Immature natural killer cell (primary cell): ENCODE data around the gene EGR4. TPM values are rescaled to one million over a fixed set of nuclear protein-coding genes. Genes with fewer than 3 reads are reported as not detected.
"Not testable (repeated sequence)": the region's sequence is repeated elsewhere in the genome, so short reads cannot be mapped to it uniquely, and the experiment has no call there.

Experiments
- DNase-seq, 3 donors: peaks; one replicate each; pipeline ENCODE4 v3.0.0; 2022; ENCODE audit warnings: mixed read lengths in 1 of 3
- H3K27ac Mint-ChIP-seq, 6 donors: one replicate each; pipeline ENCODE4 v1.8.0; 2020; ENCODE audit warnings: mixed read lengths in 6 of 6, mild to moderate bottlenecking in 5 of 6, inconsistent platforms in 4 of 6, moderate library complexity in 3 of 6
- H3K27me3 Mint-ChIP-seq, 3 donors: one replicate each; pipeline ENCODE4 v1.8.0; 2020 to 2021; ENCODE audit warnings: low read depth in 3 of 3, mild to moderate bottlenecking in 3 of 3, mixed read lengths in 3 of 3, moderate library complexity in 3 of 3, inconsistent platforms in 1 of 3
- H3K36me3 Mint-ChIP-seq, 3 donors: one replicate each; pipeline ENCODE4 v1.8.0; 2020; ENCODE audit warnings: mixed read lengths in 3 of 3, inconsistent platforms in 2 of 3, mild to moderate bottlenecking in 2 of 3
- H3K4me1 Mint-ChIP-seq, 2 donors: one replicate each; pipeline ENCODE4 v1.8.0; 2020; ENCODE audit warnings: inconsistent platforms in 2 of 2, mild to moderate bottlenecking in 2 of 2, mixed read lengths in 2 of 2, moderate library complexity in 1 of 2
- H3K4me3 Mint-ChIP-seq, 5 donors: one replicate each; pipeline ENCODE4 v1.8.0; 2020; ENCODE audit warnings: mild to moderate bottlenecking in 5 of 5, mixed read lengths in 5 of 5, inconsistent platforms in 3 of 5, moderate library complexity in 3 of 5
- H3K9me3 Mint-ChIP-seq, 6 donors: one replicate each; pipeline ENCODE4 v1.8.0; 2020; ENCODE audit warnings: mild to moderate bottlenecking in 6 of 6, mixed read lengths in 6 of 6, inconsistent platforms in 4 of 6, moderate library complexity in 3 of 6
- polyA plus RNA-seq, 3 donors: library from polyadenylated mRNA; unstranded; fragments of 300-500 nt; fragmentation: Illumina TruSeq; gene quantifications; one replicate each; pipeline ENCODE4 v1.2.3, GENCODE V29; 2021

The EGR4 gene
- polyA plus RNA-seq, 3 donors from 2014 or later = not detected

DNA sequence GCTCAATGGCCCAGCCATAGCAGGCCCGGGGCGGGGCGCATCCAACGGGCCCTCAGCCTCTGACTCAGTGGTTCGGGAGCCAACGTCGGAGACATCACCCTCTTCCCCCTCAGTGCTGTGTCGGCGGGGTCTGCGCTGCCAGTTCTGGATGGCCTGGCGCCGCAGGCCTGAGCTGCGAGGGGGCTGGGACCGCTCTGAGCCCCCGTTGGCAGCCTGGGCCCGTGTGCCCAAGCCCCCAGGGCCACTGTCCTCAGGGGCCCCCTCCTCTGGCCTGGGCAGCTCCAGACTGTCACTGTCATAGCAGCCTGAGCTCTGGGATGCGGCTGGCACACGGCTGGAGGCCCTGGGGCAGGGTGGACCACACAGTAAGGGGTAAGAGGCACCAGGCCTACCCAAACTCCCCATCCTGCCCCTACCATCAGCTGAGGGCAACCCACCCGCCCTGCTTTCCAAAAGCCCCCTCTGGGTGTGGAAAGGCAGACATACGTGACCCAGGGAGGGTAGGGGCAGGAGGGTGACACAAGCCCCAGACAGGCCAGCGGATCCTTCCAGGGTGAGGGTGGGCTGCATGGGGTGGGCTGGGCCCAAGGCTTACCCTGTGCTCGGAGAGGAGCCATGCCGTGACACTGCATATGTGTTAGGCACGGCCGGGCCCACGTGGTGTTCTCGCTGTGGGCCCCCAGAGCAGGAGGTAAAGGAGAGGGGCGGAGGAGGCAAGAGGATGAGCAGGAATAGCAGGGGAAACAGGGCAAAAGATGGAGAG lies 27.9 kb downstream of the EGR4 start:
- H3K4me1 Mint-ChIP-seq = peaks cover 6 to 17% of the 10 kb centered on the region in 2 donors
- H3K4me3 Mint-ChIP-seq = no peak overlapping the region
- H3K27ac Mint-ChIP-seq = no peak overlapping the region
- no peak for DNase-seq
- H3K9me3 Mint-ChIP-seq = no peaks in the 10 kb centered on the region
- peaks cover 2 to 7% (median 4%) of the 10 kb centered on the region in 3 donors for H3K27me3 Mint-ChIP-seq
- peaks cover 0 to 5% (median 0%) of the 10 kb centered on the region in 3 donors for H3K36me3 Mint-ChIP-seq

DNA sequence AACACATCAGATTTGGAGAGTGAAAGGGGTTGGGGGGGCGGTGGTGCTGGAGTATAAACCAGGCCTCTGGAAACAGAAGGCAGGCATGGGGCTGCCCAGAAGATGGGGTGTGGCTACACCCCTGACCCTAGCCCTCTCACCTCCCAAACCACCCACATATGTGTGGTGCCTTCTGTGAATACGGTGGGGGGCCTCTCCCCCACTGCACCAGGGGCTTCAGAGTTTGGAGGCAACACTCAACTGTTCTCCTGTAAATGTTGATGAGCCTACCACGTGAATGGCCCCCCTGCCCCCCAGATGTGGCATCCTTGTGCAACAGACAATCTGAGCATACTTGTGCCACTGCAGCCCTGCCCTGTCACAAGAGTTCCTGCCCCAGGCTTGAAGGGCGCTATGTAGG lies 28.6 kb downstream of the EGR4 start:
- Mint-ChIP-seq H3K9me3 (no peaks in the 10 kb centered on the region), H3K27me3 (peaks cover 0 to 5% (median 2%) of the 10 kb centered on the region in 3 donors), H3K4me3 (no peak overlapping the region), H3K27ac (no peak overlapping the region), H3K36me3 (peaks cover 0 to 5% (median 0%) of the 10 kb centered on the region in 3 donors), H3K4me1 (peaks cover 6 to 12% of the 10 kb centered on the region in 2 donors)
- no peak for DNase-seq

DNA sequence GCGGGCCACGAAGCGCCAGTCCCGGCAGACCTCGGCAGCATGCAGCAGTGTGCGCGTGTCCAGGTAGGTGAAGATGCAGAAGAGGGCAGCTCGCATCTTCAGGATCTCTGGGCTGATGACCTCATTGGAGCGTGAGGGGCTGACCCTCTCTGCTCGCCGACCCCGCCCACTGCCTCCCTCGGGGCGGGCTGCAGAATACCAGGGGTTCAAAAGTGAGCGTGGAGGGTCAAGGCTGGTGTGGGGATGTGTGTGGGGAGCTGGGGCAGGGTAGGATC lies 29.1 kb downstream of the EGR4 start:
- DNase-seq = no peak
- Mint-ChIP-seq H3K4me3 (no peak overlapping the region), H3K27ac (no peak overlapping the region), H3K9me3 (no peaks in the 10 kb centered on the region), H3K4me1 (peaks cover 6 to 11% of the 10 kb centered on the region in 2 donors), H3K36me3 (peaks cover 0 to 5% (median 0%) of the 10 kb centered on the region in 3 donors), H3K27me3 (peaks cover 0 to 5% (median 2%) of the 10 kb centered on the region in 3 donors)

DNA sequence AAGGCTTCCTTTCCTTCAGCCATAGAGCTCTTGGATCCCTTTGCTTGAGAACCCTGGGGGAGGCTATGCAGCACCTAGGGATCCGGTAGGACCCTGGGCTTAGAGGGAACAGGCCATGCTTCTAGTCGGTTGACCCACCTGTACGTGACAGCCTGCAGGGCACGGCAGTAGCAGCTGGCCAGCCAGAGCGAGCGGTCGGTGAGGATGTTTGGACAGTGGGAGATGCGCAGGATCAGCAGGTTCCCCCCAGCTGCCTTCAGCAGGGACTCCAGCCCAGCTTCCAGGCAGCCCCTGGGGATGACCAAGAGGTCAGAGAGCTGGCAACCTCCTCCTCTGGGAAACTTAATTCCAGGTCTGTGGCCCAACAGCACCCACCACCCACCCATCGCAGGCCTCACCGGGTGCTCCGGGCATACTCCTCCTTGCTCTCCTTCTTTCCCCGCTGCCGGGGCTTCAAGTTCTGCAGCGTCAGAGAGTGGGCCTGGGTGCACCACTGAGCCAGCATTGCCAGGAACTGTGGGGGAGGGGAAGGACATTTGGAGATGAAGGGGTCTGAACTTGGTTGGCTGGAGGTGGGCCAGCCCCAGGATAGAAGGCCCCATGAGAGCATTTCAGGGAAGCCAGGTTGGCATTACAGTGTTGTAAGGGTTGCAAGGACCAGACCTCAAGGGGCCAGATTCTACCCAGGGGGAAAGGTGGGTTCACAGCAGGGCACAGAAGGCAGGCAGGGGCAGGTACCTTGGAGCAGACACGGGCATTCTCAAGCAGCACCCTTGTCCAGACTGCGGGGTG lies 29.6 kb downstream of the EGR4 start:
- Mint-ChIP-seq H3K4me3 (no peak overlapping the region), H3K4me1 (peaks cover 6 to 11% of the 10 kb centered on the region in 2 donors), H3K9me3 (no peaks in the 10 kb centered on the region), H3K36me3 (peaks cover 0 to 5% (median 0%) of the 10 kb centered on the region in 3 donors), H3K27ac (no peak overlapping the region), H3K27me3 (peaks cover 0 to 5% (median 2%) of the 10 kb centered on the region in 3 donors)
- no peak for DNase-seq

DNA sequence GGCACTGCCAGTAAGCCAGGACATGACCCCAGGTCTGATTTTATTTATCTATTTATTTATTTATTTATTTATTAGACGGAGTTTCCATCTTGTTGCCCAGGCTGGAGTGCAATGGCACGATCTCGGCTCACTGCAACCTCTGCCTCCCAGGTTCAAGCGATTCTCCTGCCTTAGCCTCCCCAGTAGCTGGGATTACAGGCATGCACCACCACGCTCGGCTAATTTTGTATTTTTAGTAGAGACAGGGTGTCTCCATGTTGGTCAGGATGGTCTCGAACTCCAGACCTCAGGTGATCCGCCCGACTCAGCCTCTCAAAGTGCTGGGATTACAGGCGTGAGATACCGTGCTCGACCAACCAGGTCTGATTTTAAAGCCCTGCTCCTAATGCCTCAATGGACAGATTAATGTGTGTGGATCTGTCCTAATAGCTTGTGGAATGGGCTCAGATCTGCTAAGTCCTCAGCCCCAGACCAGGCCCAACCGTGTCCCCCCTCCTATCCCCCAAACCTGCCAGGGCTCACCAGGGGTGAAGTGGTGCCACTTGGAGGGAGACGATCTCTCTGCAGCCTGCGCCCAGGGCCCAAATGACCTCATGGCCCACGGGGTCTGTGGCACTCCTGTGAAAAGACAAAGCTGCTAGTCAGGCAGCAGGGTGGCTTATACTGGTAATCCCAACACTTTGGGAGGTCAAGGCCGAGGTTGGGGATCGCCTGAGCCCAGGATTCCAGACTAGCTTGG lies 30.5 kb downstream of the EGR4 start:
- H3K36me3 Mint-ChIP-seq, H3K4me1 Mint-ChIP-seq, DNase-seq, H3K27me3 Mint-ChIP-seq, H3K27ac Mint-ChIP-seq, H3K9me3 Mint-ChIP-seq, H3K4me3 Mint-ChIP-seq: not testable (repeated sequence)

DNA sequence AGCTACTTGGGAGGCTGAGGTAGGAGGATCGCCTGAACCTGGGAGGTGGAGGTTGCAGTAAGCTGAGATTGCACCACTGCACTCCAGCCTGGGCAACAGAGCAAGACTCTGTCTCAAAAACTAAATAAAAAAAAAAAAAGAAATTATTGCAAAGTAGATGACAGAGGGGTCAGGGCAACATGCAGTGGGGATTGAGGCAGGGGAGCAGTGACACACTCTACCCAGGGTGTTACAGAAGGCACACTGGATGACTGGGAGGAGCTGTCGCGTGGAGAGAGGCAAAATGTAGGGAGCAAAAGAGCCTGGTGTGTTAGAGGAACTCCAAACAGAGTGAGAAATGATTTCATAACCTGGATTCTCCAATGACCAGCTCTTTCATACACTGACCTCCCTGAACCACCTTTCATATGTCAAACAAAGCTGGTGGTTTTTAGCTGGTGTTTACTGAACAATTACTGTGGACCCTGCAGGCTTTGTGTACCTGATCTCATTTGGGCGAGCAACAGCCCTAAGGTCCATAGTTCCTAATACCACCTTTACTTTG lies 31.2 kb downstream of the EGR4 start:
- Mint-ChIP-seq H3K36me3 (peaks cover 0 to 5% (median 0%) of the 10 kb centered on the region in 3 donors), H3K4me1 (peaks cover 0 to 2% of the 10 kb centered on the region in 2 donors), H3K4me3 (no peak overlapping the region), H3K9me3 (no peaks in the 10 kb centered on the region), H3K27me3 (peaks cover 0 to 2% (median 0%) of the 10 kb centered on the region in 3 donors), H3K27ac (no peak overlapping the region)
- DNase-seq = no peak

DNA sequence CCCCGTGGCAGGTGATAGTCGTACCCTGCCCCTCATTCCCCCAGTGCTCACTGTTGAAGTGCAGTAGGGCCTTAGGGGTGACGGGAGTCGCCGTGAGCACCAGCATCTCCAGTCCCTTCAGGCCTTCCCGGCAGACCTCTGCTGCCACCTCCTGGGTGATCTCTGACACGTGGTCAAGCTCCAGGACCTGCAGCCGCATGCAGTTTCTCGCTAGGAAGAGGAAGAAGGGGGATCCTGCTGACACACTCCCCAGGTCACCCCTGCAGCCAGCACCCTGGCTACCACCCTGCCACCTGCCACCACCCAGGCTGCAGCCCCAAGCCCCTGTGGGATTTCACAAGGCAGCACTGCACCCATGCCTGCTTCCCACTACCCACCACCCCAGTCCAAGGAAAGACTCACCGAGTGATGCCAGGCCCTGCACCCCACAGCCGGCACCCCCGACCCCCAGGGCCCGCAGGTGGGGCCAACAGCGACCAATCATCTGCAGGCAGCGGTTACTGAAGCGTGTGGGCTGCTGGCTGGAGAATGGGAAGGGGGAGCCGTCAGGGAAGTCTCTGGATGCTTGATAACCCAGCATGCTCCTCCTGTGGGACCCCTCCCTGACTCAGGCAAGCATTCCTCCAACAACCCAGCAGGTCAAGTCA lies 32.9 kb downstream of the EGR4 start:
- DNase-seq = no peak
- H3K27me3 Mint-ChIP-seq = peaks cover 0 to 2% (median 0%) of the 10 kb centered on the region in 3 donors
- no peak overlapping the region for H3K4me3 Mint-ChIP-seq
- H3K27ac Mint-ChIP-seq = no peak overlapping the region
- H3K36me3 Mint-ChIP-seq = no peaks in the 10 kb centered on the region
- H3K9me3 Mint-ChIP-seq = no peaks in the 10 kb centered on the region
- no peaks in the 10 kb centered on the region for H3K4me1 Mint-ChIP-seq

DNA sequence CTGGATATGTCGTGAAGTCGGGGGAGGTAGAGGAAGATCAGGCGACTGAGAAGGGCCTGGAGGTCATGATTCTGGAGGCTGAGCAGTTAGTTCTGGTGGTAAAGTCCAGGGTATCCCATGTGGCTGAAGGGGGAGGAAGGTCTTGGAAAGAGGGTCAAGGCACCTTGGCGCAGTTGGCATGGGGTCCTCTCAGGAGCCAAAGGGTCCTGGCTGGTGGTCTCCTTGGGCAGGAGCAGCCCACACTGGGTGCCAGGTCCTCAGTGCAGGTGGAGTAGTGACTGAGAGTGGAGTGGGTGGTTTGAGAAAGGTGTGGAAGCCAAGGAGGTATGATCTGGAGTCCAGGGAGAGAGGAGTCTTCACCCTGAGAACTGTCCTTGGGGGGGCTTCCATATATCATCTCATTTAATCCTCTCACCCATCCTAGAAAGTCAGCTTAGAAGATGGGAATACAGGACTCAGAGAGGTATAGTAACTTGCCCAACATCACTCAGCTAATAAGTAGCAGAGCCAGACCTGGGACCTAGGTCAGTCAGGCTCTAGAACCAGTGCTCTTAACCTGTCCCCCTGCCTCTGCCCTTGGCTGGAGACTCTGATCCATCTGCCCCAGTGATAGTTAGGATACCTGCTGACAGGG lies 33.5 kb downstream of the EGR4 start:
- Mint-ChIP-seq H3K36me3 (no peaks in the 10 kb centered on the region), H3K27me3 (peaks cover 0 to 2% (median 0%) of the 10 kb centered on the region in 3 donors), H3K4me1 (no peaks in the 10 kb centered on the region), H3K27ac (no peak overlapping the region), H3K9me3 (no peaks in the 10 kb centered on the region), H3K4me3 (no peak overlapping the region)
- no peak for DNase-seq

DNA sequence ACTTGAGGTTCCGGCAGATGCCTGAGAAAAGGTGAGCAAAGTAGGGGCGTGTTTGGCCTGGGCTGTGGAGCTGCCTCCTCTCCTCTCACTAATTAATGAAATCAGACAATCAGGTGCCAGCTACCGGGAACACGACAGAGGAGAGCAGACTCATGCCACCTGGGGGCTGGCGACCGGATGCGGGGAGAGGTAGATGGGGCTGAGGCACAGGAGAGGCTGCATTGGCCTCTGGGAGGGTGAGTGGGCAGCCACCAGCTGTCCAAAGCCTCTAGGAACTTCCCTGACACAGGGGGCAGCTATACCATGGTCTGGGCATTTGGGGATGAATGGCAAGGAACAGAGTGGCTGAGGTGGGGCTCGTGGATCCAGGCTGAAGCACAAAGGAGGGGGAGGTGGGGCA lies 34.1 kb downstream of the EGR4 start:
- no peak overlapping the region for H3K4me3 Mint-ChIP-seq
- H3K27me3 Mint-ChIP-seq = peaks cover 0 to 2% (median 0%) of the 10 kb centered on the region in 3 donors
- H3K36me3 Mint-ChIP-seq = no peaks in the 10 kb centered on the region
- H3K27ac Mint-ChIP-seq = no peak overlapping the region
- DNase-seq = no peak
- no peaks in the 10 kb centered on the region for H3K4me1 Mint-ChIP-seq
- H3K9me3 Mint-ChIP-seq = no peaks in the 10 kb centered on the region

DNA sequence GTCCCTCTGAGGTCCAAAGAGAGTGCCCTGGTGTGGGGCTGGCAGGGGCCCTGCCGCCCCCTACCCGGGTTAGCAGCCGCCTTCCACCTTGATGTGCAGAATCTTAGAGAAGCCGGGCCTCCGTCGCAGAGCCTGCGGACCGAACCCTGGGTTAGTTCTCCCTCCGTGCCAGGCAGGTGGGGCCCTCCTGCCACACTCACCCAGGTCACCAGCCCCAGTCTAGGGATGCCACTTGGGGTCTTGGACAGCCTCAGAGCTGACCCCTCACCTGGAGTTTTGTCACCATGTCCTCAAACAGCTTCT lies 34.5 kb downstream of the EGR4 start:
- H3K4me1 Mint-ChIP-seq = no peaks in the 10 kb centered on the region
- no peaks in the 10 kb centered on the region for H3K9me3 Mint-ChIP-seq
- H3K27ac Mint-ChIP-seq = no peak overlapping the region
- no peak for DNase-seq
- peaks cover 0 to 2% (median 0%) of the 10 kb centered on the region in 3 donors for H3K36me3 Mint-ChIP-seq
- no peak overlapping the region for H3K4me3 Mint-ChIP-seq
- peaks cover 0 to 2% (median 0%) of the 10 kb centered on the region in 3 donors for H3K27me3 Mint-ChIP-seq

DNA sequence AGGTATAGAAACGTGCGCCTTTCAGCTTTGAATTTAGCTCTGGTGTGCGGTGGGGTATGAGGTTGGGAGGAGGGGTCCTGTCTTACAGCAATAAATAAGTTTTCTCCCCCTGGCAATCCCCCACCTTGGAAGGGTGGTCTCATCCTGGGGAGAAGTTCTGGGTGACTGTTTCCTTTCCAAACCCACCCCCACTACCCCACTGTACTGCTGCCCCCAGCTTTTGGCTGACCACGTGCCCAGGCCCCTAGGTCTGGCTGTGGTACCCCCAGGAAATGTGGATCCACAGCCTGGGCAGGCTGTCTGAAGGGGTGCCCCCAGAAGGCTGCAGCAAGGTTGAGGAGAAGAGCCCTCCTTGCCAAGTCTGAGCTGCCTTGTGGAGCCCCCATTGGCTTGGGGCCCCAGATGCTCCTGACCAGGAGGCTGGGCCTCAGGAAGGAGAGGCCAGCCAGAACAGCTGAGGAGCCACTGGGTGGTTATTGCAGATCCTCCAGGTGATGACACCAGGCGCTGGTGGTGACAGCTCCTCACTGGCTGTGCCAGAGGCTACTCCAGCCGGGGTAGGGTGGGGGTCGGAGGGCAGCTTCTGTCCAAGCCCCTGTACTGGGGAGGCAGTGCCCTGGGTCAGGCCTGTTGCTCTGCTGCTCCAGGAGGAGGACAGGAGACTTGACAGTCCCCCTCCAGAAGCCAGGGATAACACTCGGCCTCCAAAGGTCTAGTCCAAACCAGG lies 35.0 kb downstream of the EGR4 start:
- Mint-ChIP-seq H3K4me3 (no peak overlapping the region), H3K27ac (no peak overlapping the region), H3K27me3 (peaks cover 0 to under 1% (median 0%) of the 10 kb centered on the region in 3 donors), H3K9me3 (no peaks in the 10 kb centered on the region), H3K36me3 (peaks cover under 1 to 7% (median 2%) of the 10 kb centered on the region in 3 donors), H3K4me1 (no peaks in the 10 kb centered on the region)
- no peak for DNase-seq

DNA sequence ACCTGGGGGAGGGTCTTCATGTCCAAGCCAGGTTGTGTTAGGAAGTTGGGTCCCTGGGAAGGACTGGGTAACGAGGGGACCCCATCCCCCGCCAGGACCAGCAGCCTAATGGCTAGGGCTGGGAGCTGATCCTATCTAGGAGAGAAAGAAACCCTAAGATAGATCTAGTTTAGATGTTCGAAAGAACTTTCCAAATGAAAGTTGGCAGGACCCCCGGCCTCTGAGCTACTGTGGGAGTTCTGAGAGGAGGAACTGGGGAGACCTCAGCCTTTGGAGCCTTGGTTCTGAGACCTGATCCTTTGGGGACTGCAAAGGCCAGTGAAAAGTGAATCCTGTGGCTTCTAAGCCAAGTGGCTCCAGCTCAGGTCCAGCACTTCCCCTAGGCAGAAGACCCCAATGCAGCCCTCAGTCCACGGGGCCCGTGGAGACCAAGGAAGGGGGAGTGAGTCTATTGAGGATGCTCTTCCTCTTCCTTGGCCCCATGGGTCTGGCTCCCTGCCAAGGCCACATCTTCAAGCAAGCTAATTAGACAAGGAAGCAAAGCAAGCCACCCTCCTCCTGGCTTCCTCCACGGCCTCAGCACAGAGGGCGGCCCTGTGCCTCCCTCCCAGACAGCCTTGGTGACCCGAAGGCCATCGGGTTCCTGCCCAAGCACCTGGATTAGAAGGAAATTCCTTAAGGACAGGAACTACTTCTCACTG lies 35.8 kb downstream of the EGR4 start:
- Mint-ChIP-seq H3K4me1 (no peaks in the 10 kb centered on the region), H3K36me3 (peaks cover 6 to 13% (median 8%) of the 10 kb centered on the region in 3 donors), H3K27ac (no peak overlapping the region), H3K4me3 (no peak overlapping the region), H3K9me3 (no peaks in the 10 kb centered on the region), H3K27me3 (no peaks in the 10 kb centered on the region)
- DNase-seq = no peak
